ENCODE data around the gene CLVS2. TPM values are rescaled to one million over a fixed set of nuclear protein-coding genes. Genes with fewer than 3 reads are reported as not detected.

CLVS2 gene
- polyA plus RNA-seq, 4 donors, result 0.06 to 0.40 TPM; not detected in 2

Other genes starting within 250 kb of the CLVS2 start
- 1 to 10 TPM in 1 of 4 donors, under 1 TPM in 2, not detected in 1; 0.10 to 1.6 (median 0.67) TPM for gene FABP7, start 216.5 kb upstream of the CLVS2 start, polyA plus RNA-seq
- gene SMPDL3A, start 207.0 kb upstream of the CLVS2 start, polyA plus RNA-seq, result 100 to 1,000 TPM in 1 of 4 donors, 10 to 100 TPM in 3; 21.0 to 120 (median 68.7) TPM